ENCODE data around the gene STEAP3. TPM values are rescaled to one million over a fixed set of nuclear protein-coding genes. Genes with fewer than 3 reads are reported as not detected.

The STEAP3 gene
- total RNA-seq, 1 donor from 2014 or later: 0.94 TPM

- H3K36me3 Mint-ChIP-seq: no peaks in the 10 kb centered on the region
- H3K27me3 Mint-ChIP-seq (ENCODE audit: low read depth): no peaks in the 10 kb centered on the region
- H3K4me3 Mint-ChIP-seq: no peak overlapping the region
- no peak for DNase-seq (ENCODE audit: low spot score in 2 of 2, unreplicated experiment in 2 of 2)
- H3K9me3 Mint-ChIP-seq: no peaks in the 10 kb centered on the region
- no peak for TF ChIP-seq CTCF (IDR thresholded peaks at IDR 0.05; ENCODE audit: unreplicated experiment)
- no peak overlapping the region for H3K27ac Mint-ChIP-seq
- H3K4me1 Mint-ChIP-seq: no peaks in the 10 kb centered on the region
Observed at GRCh38 chr2:119283873-119284331, 60.3 kb downstream of the STEAP3 start.

- no peak overlapping the region for H3K4me3 Mint-ChIP-seq
Observed at GRCh38 chr2:119286661-119287060, 63.0 kb downstream of the STEAP3 start.

GRCh38 chr2:119288576-119288975 lies 64.9 kb downstream of the STEAP3 start:
- H3K9me3 Mint-ChIP-seq: no peaks in the 10 kb centered on the region
- TF ChIP-seq CTCF (IDR thresholded peaks at IDR 0.05; ENCODE audit: unreplicated experiment): no peak
- no peaks in the 10 kb centered on the region for H3K36me3 Mint-ChIP-seq
- H3K27me3 Mint-ChIP-seq (ENCODE audit: low read depth): peaks cover 8% of the 10 kb centered on the region
- H3K27ac Mint-ChIP-seq: no peak overlapping the region
- DNase-seq (ENCODE audit: low spot score in 2 of 2, unreplicated experiment in 2 of 2): no peak
- no peak overlapping the region for H3K4me3 Mint-ChIP-seq
- no peaks in the 10 kb centered on the region for H3K4me1 Mint-ChIP-seq

More at GRCh38 chr2:119286661-119287060, 63.0 kb downstream of the STEAP3 start:
- H3K9me3 Mint-ChIP-seq: no peaks in the 10 kb centered on the region
- no peaks in the 10 kb centered on the region for H3K4me1 Mint-ChIP-seq
- no peak for DNase-seq (ENCODE audit: low spot score in 2 of 2, unreplicated experiment in 2 of 2)
- no peak overlapping the region for H3K27ac Mint-ChIP-seq
- H3K27me3 Mint-ChIP-seq (ENCODE audit: low read depth): peaks cover 6% of the 10 kb centered on the region
- TF ChIP-seq CTCF (IDR thresholded peaks at IDR 0.05; ENCODE audit: unreplicated experiment): no peak
- H3K36me3 Mint-ChIP-seq: no peaks in the 10 kb centered on the region

GRCh38 chr2:119289093-119289492 lies 65.5 kb downstream of the STEAP3 start:
- no peaks in the 10 kb centered on the region for H3K4me1 Mint-ChIP-seq
- no peak overlapping the region for H3K4me3 Mint-ChIP-seq
- no peak overlapping the region for H3K27ac Mint-ChIP-seq
- H3K9me3 Mint-ChIP-seq: no peaks in the 10 kb centered on the region
- peaks cover 8% of the 10 kb centered on the region for H3K27me3 Mint-ChIP-seq (ENCODE audit: low read depth)
- H3K36me3 Mint-ChIP-seq: no peaks in the 10 kb centered on the region
- TF ChIP-seq CTCF (IDR thresholded peaks at IDR 0.05; ENCODE audit: unreplicated experiment): no peak
- no peak for DNase-seq (ENCODE audit: low spot score in 2 of 2, unreplicated experiment in 2 of 2)

- no peaks in the 10 kb centered on the region for H3K4me1 Mint-ChIP-seq
- H3K9me3 Mint-ChIP-seq: no peaks in the 10 kb centered on the region
- TF ChIP-seq CTCF (IDR thresholded peaks at IDR 0.05; ENCODE audit: unreplicated experiment): no peak
- no peak overlapping the region for H3K4me3 Mint-ChIP-seq
- H3K36me3 Mint-ChIP-seq: no peaks in the 10 kb centered on the region
- no peak for DNase-seq (ENCODE audit: low spot score in 2 of 2, unreplicated experiment in 2 of 2)
- peaks cover 8% of the 10 kb centered on the region for H3K27me3 Mint-ChIP-seq (ENCODE audit: low read depth)
- H3K27ac Mint-ChIP-seq: no peak overlapping the region
Observed at GRCh38 chr2:119289642-119290041, 66.0 kb downstream of the STEAP3 start.

Data from mesothelial cell of epicardium (in vitro differentiated cells).